AG04450 (cell line): Measurements from ENCODE around the gene GRK2. TPM values are rescaled to one million over a fixed set of nuclear protein-coding genes. Genes with fewer than 3 reads are reported as not detected.

ENCODE experiments used
- CTCF ChIA-PET: fragments of 300-600, 350-600 bp; formaldehyde crosslinking; extraction: SDS; loops from one replicate; lab custom pipeline; 2022; ENCODE audit warnings: antibody characterized with exemption, inconsistent platforms; lab: Charles Lee
- POLR2A ChIA-PET: fragments of 350-600 bp; formaldehyde crosslinking; extraction: SDS; loops from one replicate; lab custom pipeline; 2021; ENCODE audit warnings: antibody characterized with exemption, inconsistent platforms; lab: Yijun Ruan, JAX
- DNase-seq: peaks from one replicate; pipeline ENCODE4 v3.0.0-alpha.2; 2011; ENCODE audit warnings: low read depth, low spot score
- H3K27ac ChIP-seq: one replicate; pipeline ENCODE4 v1.5.1; 2012; ENCODE audit warnings: low read depth, low read length, control low read depth
- H3K27me3 ChIP-seq: one replicate; pipeline ENCODE4 v1.6.0; 2012; ENCODE audit warnings: low read length; ENCODE audit not compliant: control insufficient read depth, insufficient read depth
- H3K4me3 ChIP-seq: 2 replicates; pipeline ENCODE4 v1.5.1; 2011; ENCODE audit warnings: mild to moderate bottlenecking, low read depth, low read length, control low read depth
- H3K9me3 ChIP-seq: 2 replicates; pipeline ENCODE4 v1.5.1; 2012; ENCODE audit warnings: low read length; ENCODE audit not compliant: control insufficient read depth, insufficient read depth
- polyA plus RNA-seq: library from polyadenylated mRNA; depleted of rRNA; stranded (reverse); fragments of >200 nt; gene quantifications from 2 replicates; pipeline ENCODE4 v1.2.3, GENCODE V29; 2011
- TF ChIP-seq, protein P1 (sequence below): IDR thresholded peaks from 2 replicates; pipeline ENCODE4 v1.5.1; 2011; ENCODE audit warnings: low read depth, low read length, control low read depth, inconsistent platforms

The GRK2 gene
- polyA plus RNA-seq, 1 experiment = 17.3 TPM

DNA sequence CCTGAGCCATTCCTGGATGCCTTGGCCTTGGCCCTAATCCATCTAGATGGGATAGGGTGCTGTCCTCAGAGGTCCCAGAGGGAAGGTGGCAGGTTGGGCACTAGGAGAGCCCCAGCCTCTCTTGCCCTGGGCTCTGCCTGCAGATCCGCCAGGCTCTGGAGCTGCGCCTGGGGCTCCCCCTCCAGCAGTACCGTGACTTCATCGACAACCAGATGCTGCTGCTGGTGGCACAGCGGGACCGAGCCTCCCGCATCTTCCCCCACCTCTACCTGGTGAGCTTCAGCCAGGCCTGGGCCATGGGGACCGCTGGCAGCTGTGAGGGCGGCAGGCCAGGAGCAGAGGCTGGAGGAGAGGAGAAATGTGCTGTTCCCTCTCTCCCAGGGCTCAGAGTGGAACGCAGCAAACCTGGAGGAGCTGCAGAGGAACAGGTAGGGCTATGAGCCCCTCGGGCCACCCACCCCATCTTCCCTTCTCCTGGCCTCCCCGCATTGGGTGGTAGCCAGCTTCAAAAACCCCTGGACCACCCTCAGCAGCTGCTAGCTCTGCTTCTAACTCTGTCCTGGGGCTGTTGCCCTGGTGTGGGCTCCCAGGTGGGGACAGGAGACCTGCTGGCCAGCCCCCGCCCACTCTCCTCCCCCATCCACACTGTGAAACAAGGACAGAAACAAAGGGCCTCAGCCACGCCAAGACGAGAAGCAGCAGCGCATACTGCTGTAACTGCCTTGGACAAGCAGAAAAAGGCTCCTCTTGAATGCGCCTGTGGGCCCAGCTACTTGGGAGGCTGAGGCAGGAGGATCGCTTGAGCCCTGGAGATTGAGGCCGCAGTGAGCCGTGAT lies 42.0 kb downstream of the GRK2 start:
- ChIA-PET CTCF (interaction anchor here (0.6 to 1.5 kb wide), 4 partner anchors 9 to 46 kb away, joined by 3 to 6 read pairs (median 4); partner anchors contain the start of gene ANKRD13D), POLR2A (interaction anchor here (0.6 kb wide), 1 partner anchor 41 kb away, joined by 4 read pairs; no protein-coding TSS in a partner anchor)
- TF ChIP-seq, protein P1, sequence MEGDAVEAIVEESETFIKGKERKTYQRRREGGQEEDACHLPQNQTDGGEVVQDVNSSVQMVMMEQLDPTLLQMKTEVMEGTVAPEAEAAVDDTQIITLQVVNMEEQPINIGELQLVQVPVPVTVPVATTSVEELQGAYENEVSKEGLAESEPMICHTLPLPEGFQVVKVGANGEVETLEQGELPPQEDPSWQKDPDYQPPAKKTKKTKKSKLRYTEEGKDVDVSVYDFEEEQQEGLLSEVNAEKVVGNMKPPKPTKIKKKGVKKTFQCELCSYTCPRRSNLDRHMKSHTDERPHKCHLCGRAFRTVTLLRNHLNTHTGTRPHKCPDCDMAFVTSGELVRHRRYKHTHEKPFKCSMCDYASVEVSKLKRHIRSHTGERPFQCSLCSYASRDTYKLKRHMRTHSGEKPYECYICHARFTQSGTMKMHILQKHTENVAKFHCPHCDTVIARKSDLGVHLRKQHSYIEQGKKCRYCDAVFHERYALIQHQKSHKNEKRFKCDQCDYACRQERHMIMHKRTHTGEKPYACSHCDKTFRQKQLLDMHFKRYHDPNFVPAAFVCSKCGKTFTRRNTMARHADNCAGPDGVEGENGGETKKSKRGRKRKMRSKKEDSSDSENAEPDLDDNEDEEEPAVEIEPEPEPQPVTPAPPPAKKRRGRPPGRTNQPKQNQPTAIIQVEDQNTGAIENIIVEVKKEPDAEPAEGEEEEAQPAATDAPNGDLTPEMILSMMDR = no peak
- H3K27ac ChIP-seq = no peak overlapping the region
- H3K4me3 ChIP-seq = no peak overlapping the region
- no peaks in the 10 kb centered on the region for H3K27me3 ChIP-seq
- H3K9me3 ChIP-seq = no peaks in the 10 kb centered on the region; the same call in 1 of the 2 replicates
- no peak for DNase-seq

DNA sequence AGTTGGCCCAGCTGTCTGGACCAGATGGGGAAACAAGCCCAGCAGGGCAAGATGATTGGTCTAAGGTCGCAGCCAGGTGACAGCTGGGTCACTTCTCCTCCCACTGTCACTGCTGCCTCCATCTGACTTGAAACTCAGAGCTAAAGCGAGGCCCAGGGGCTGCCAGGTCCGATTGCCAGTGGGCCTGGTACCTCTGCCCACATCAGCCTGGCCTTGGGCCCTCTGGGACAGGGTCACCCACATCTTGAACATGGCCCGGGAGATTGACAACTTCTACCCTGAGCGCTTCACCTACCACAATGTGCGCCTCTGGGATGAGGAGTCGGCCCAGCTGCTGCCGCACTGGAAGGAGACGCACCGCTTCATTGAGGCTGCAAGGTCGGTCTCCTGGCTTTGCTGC lies 42.9 kb downstream of the GRK2 start:
- TF ChIP-seq, protein P1 = no peak
- no peak for DNase-seq
- no peaks in the 10 kb centered on the region for H3K9me3 ChIP-seq
- H3K27ac ChIP-seq = no peak overlapping the region
- POLR2A ChIA-PET = no interaction called here
- no peak overlapping the region for H3K4me3 ChIP-seq
- CTCF ChIA-PET = interaction anchor here (1.2 to 1.5 kb wide), 3 partner anchors 8 to 47 kb away, joined by 3 to 6 read pairs (median 4); partner anchors contain the start of gene ANKRD13D
- H3K27me3 ChIP-seq = no peaks in the 10 kb centered on the region

DNA sequence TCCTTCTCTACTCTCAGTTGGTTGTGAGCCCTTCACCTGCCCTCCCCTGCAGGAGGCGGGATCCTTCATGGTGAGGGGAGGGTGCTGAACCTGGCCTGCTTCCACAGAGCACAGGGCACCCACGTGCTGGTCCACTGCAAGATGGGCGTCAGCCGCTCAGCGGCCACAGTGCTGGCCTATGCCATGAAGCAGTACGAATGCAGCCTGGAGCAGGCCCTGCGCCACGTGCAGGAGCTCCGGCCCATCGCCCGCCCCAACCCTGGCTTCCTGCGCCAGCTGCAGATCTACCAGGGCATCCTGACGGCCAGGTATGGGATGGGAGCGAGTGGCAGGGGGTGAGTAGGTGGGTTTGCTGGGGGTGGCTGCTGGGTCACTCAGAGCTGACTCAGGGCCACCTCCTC lies 43.4 kb downstream of the GRK2 start:
- no peak overlapping the region for H3K27ac ChIP-seq
- DNase-seq = no peak
- H3K4me3 ChIP-seq = no peak overlapping the region
- no peaks in the 10 kb centered on the region for H3K27me3 ChIP-seq
- ChIA-PET POLR2A (no interaction called here), CTCF (interaction anchor here (1.5 kb wide), 2 partner anchors 21 to 48 kb away, joined by 4 to 6 read pairs; partner anchors contain the start of gene ANKRD13D)
- TF ChIP-seq, protein P1 = no peak
- H3K9me3 ChIP-seq = no peaks in the 10 kb centered on the region

DNA sequence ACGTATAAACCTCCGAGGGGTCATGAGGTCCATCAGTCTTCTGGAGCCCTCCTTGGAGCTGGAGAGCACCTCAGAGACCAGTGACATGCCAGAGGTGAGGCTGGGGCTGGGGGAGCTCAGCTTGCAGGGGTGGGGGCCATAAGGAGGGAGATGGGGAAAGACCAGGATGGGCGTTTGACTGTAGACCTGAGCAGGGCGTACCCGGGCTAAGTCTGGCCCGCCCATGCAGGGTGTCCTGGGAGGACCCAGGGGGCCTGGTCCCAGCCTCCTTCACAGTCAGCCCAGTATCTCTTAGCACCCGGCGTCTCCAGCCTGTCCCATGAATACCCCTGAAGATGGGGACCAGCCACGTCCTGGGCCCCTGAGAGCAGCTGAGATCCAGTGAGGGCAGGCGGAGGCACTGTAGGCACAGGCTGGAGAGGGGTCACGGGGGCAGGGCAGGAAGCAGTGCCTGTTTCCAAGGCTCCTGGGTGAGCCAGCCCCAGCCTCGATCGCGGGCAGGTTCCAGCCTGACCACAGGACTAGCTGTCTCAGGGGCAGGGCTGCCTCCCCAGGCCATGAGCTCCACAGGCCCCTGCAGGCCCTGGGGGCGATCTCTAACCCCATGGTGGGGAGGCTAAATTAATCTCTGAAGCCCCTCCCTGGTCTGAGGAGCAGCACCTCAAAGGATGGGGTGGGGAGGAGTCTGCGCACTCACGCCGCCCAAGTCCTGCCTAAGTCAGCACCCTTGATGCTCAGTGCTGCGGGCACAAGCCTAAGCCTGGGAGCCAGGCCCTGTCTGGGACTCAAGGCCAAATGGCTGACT lies 44.2 kb downstream of the GRK2 start:
- no peaks in the 10 kb centered on the region for H3K9me3 ChIP-seq
- no peak overlapping the region for H3K4me3 ChIP-seq
- ChIA-PET CTCF (interaction anchor here (1.5 kb wide), 1 partner anchor 48 kb away, joined by 6 read pairs; no protein-coding TSS in a partner anchor), POLR2A (no interaction called here)
- no peaks in the 10 kb centered on the region for H3K27me3 ChIP-seq
- TF ChIP-seq, protein P1 = no peak
- H3K27ac ChIP-seq = no peak overlapping the region
- no peak for DNase-seq
